ENCODE results near the gene STATH. TPM values are rescaled to one million over a fixed set of nuclear protein-coding genes. Genes with fewer than 3 reads are reported as not detected.
"Not testable (repeated sequence)": the region's sequence is repeated elsewhere in the genome, so short reads cannot be mapped to it uniquely, and the experiment has no call there.

STATH gene
- total and polyA plus RNA-seq, 9 of the 15 experiments (the other 6 are each of a cell fraction or from before 2014, with no cell fraction given), result not detected

- BruUV-seq (replicated peaks), result no TSS peak
- H3K79me2 ChIP-seq (ENCODE audit: control insufficient read depth, insufficient read depth, low read length), result no peaks in the 10 kb centered on the region
- DNase-seq (ENCODE audit: extremely low read depth in 1 of 4, low spot score in 3 of 4) (no peak), ATAC-seq (no peak), FAIRE-seq (no peak)
- intact Hi-C loops (cut with micrococcal nuclease) (no loop called here), in situ Hi-C loops (cut with MboI) (no loop called here)
- no peak for TF ChIP-seq SMARCE1 (IDR thresholded peaks at IDR 0.05)
- TF ChIP-seq TEAD4 (IDR thresholded peaks at IDR 0.05; ENCODE audit: low read length), result no peak
- no peak for TF ChIP-seq TEAD4 (CRISPR knock-in tag; IDR thresholded peaks at IDR 0.05; ENCODE audit: borderline replicate concordance)
- no peaks in the 10 kb centered on the region for H3K4me1 ChIP-seq (replicated peaks in 1 of 2; ENCODE audit: control insufficient read depth in 2 of 2, insufficient read depth in 2 of 2, low read length in 2 of 2)
- ChIA-PET POLR2A (no interaction called here), CTCF (ENCODE audit: low intra/inter-chr PET ratio) (no interaction called here)
- H3K36me3 ChIP-seq (ENCODE audit: control insufficient read depth, insufficient read depth, low read length), result no peaks in the 10 kb centered on the region
- no peak overlapping the region for H2AFZ ChIP-seq (ENCODE audit: low read depth, low read length)
- H4K20me1 ChIP-seq (replicated peaks; ENCODE audit: control insufficient read depth, insufficient read depth, low read length), result no peaks in the 10 kb centered on the region
- no peak overlapping the region for H3K4me2 ChIP-seq (ENCODE audit: insufficient read depth, low read length)
- 0% methylated on average over 3 of the region's 3 CpGs for WGBS (ENCODE audit: insufficient coverage, low coverage, missing lambda C conversion rate)
- no peaks in the 10 kb centered on the region for H3K9me3 ChIP-seq (replicated peaks; ENCODE audit: control insufficient read depth, insufficient read depth, low read depth, low read length)
- no peak overlapping the region for H3K4me3 ChIP-seq
- no peak overlapping the region for H3K27ac ChIP-seq (ENCODE audit: extremely low read depth, low read depth, low read length)
- no peaks in the 10 kb centered on the region for H3K27me3 ChIP-seq (ENCODE audit: control insufficient read depth in 2 of 2, insufficient read depth in 2 of 2, low read length in 2 of 2)
- H3K9ac ChIP-seq (ENCODE audit: insufficient read depth in 1 of 2, low read depth in 2 of 2, low read length in 2 of 2), result no peak overlapping the region
- no peaks in the 10 kb centered on the region for H3K9me1 ChIP-seq (ENCODE audit: control insufficient read depth, insufficient read depth, low read length)
Measured at GRCh38 chr4:70008771-70009170, 13.0 kb downstream of the STATH start.

GRCh38 chr4:70019006-70019405 is 23.2 kb downstream of the STATH start:
- POLR2A ChIA-PET; H3K27me3 ChIP-seq (ENCODE audit: control insufficient read depth in 2 of 2, insufficient read depth in 2 of 2, low read length in 2 of 2); H3K4me3 ChIP-seq; H3K79me2 ChIP-seq (ENCODE audit: control insufficient read depth, insufficient read depth, low read length); ATAC-seq; CTCF ChIA-PET (ENCODE audit: low intra/inter-chr PET ratio); H3K9me3 ChIP-seq (replicated peaks; ENCODE audit: control insufficient read depth, insufficient read depth, low read depth, low read length); H2AFZ ChIP-seq (ENCODE audit: low read depth, low read length); H3K4me2 ChIP-seq (ENCODE audit: insufficient read depth, low read length); H3K36me3 ChIP-seq (ENCODE audit: control insufficient read depth, insufficient read depth, low read length); H4K20me1 ChIP-seq (replicated peaks; ENCODE audit: control insufficient read depth, insufficient read depth, low read length); FAIRE-seq; H3K27ac ChIP-seq (ENCODE audit: extremely low read depth, low read depth, low read length); DNase-seq (ENCODE audit: extremely low read depth in 1 of 4, low spot score in 3 of 4); H3K9ac ChIP-seq (ENCODE audit: insufficient read depth in 1 of 2, low read depth in 2 of 2, low read length in 2 of 2); H3K9me1 ChIP-seq (ENCODE audit: control insufficient read depth, insufficient read depth, low read length); BruUV-seq (replicated peaks); intact Hi-C loops (cut with micrococcal nuclease); H3K4me1 ChIP-seq (replicated peaks in 1 of 2; ENCODE audit: control insufficient read depth in 2 of 2, insufficient read depth in 2 of 2, low read length in 2 of 2); in situ Hi-C loops (cut with MboI): not testable (repeated sequence)
- peak; percentile 59; the same call in 1 of the 2 replicates for TF ChIP-seq ZBTB17 (CRISPR knock-in tag; IDR thresholded peaks at IDR 0.05)
- 0% methylated on average over 5 of the region's 10 CpGs for WGBS (ENCODE audit: insufficient coverage, low coverage, missing lambda C conversion rate)

Data from K562 (cell line).